Stimulated activated memory B cell treated with anti-CD40 and anti-IgM and Interleukin-4, amounts not matched to agents 10 μg/mL and 1 μg/mL and 100 μg/mL, for 72 hours (primary cell): ENCODE data around the gene ARGLU1.

Source experiments
- ATAC-seq: fragments of 150-1000 bp; cut with Tn5 transposase; 2 replicates; pipeline ENCODE4 v1.10.0; 2021
- H3K27ac Mint-ChIP-seq: one replicate; pipeline ENCODE4 v1.8.0; 2022; ENCODE audit warnings: mild to moderate bottlenecking, mixed read lengths
- H3K27me3 Mint-ChIP-seq: one replicate; pipeline ENCODE4 v1.8.0; 2022; ENCODE audit warnings: mixed read lengths
- H3K36me3 Mint-ChIP-seq: one replicate; pipeline ENCODE4 v1.8.0; 2022; ENCODE audit warnings: mixed read lengths
- H3K4me1 Mint-ChIP-seq: one replicate; pipeline ENCODE4 v1.8.0; 2022; ENCODE audit warnings: mixed read lengths
- H3K4me3 Mint-ChIP-seq: one replicate; pipeline ENCODE4 v1.8.0; 2022; ENCODE audit warnings: mild to moderate bottlenecking, moderate library complexity, mixed read lengths
- H3K9me3 Mint-ChIP-seq: one replicate; pipeline ENCODE4 v1.8.0; 2022; ENCODE audit warnings: mixed read lengths

Gene ARGLU1

DNA sequence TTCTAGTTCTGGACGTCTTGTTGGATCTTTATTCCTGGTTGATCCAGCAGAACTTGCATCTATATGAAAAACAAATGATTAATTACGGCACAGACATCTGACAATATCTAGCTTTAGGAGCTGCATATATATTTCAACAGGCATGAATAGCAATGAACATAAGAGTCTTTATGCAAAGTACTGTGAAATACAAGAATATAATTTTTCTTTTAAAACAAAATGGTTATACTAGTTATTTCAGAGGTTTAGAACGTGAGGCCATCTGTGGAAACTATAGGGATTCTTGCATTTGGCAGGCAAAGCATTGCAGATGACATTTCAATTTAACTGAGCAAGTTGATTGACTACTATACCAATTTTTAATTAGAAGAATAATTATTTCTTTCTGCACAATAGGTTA is 73.0 kb downstream of the ARGLU1 start:
- no peaks in the 10 kb centered on the region for H3K36me3 Mint-ChIP-seq
- no peaks in the 10 kb centered on the region for H3K9me3 Mint-ChIP-seq
- no peak overlapping the region for H3K27ac Mint-ChIP-seq
- ATAC-seq = no peak
- H3K4me3 Mint-ChIP-seq = no peak overlapping the region
- H3K27me3 Mint-ChIP-seq = peaks cover 68% of the 10 kb centered on the region
- H3K4me1 Mint-ChIP-seq = peaks cover 32% of the 10 kb centered on the region

DNA sequence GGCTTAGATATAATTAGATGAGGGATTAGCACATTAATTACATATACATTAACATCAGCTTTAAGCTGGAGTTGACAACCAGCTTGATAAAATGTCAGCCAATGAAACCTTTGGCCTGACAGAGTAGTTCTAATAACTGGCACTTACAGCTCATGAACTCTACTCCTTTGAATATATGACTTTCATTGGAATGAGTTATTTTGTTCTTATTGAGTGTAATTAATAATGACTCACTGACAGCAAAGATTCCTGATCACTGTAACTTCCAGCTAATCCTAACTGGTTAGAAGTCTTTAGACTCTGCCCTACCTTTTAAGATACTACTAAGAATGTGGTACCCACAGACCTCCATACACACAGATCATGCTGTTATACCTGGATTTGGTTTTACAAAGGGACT is 73.4 kb downstream of the ARGLU1 start:
- Mint-ChIP-seq H3K27me3 (peaks cover 70% of the 10 kb centered on the region), H3K36me3 (no peaks in the 10 kb centered on the region)

DNA sequence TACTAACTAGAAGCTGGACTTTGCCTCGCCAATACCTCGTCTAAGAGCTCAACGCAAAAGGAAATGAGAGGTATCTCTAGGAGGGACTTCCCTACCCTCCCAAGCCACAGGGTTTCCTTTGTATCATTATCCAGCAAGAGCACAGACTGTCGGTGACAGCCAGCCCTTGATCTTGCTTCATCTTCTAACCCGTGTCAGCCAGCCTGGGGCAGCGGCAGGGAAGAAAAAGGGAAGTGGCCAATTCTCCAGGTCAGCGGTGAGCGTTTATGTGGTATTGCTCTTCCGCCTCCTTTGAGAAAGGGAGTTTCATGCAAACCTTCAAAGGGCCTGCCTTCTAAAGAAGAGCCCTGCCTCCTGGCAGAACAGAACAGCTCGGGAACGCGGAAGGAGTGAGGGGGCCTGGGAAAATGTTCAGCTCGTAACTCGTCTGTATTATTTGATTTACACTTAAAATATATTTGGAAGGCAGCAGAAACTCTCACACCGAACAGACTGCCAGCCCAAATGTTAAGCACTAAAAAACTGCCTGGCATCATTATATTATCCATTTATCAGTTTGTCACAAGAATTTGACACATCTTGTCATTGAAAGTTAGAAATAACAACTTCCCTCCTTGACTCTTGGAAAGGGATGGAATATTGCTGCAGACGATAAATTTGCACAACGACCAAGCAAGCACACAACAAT is 74.3 kb downstream of the ARGLU1 start:
- Mint-ChIP-seq H3K4me3 (no peak overlapping the region), H3K27ac (no peak overlapping the region), H3K27me3 (peaks cover 69% of the 10 kb centered on the region), H3K36me3 (no peaks in the 10 kb centered on the region), H3K9me3 (no peaks in the 10 kb centered on the region), H3K4me1 (peaks cover 32% of the 10 kb centered on the region)
- peak; percentile 78 for ATAC-seq

More for the DNA sequence above, 73.4 kb downstream of the ARGLU1 start:
- Mint-ChIP-seq H3K4me1 (peaks cover 32% of the 10 kb centered on the region), H3K4me3 (no peak overlapping the region), H3K27ac (no peak overlapping the region), H3K9me3 (no peaks in the 10 kb centered on the region)
- no peak for ATAC-seq

DNA sequence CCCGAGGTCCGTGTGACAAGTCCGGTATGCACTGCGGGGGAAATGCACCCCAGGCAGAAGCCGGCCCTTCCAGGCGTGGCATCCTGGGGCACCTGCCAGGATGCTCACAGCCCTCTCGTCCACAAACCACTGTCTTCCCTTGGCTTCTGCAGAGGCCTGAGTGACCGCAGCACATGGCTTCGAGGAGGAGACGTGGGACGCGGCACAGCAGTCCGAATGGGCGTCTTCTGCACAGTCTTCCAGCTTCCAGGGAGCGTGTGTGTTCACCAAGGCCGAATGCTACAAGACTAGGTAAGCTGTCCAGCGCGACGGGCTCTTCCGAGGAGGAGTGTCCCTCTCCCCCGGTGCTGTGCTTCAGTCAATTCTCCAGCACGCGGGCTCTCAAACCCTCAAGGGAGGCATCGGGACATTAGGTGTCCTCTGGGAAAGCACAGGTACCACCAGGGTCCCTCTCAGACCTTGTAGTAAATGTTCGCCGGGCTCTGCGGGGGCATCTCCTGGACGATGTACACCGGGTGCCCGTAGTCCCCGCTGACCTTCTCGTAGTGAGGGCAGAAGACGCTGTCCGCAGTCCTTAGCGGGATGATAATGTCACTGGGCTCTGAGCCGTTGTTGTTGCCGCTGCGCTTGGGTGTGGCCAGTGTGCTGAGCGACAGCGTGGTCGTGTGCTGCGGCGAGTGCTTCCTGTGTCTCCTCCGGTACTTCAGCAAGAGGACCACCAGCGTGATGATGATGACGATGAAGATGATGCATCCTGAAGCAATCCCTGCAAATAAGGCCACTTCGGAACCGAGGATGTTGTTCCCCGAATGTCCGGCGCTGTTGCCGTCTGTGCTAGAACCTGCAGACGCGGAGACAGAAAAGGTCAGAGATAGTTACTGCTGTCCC is 75.1 kb downstream of the ARGLU1 start:
- H3K36me3 Mint-ChIP-seq = no peaks in the 10 kb centered on the region
- H3K9me3 Mint-ChIP-seq = no peaks in the 10 kb centered on the region
- no peak overlapping the region for H3K27ac Mint-ChIP-seq
- no peak overlapping the region for H3K4me3 Mint-ChIP-seq
- peaks cover 27% of the 10 kb centered on the region for H3K4me1 Mint-ChIP-seq
- peaks cover 66% of the 10 kb centered on the region for H3K27me3 Mint-ChIP-seq
- no peak for ATAC-seq

DNA sequence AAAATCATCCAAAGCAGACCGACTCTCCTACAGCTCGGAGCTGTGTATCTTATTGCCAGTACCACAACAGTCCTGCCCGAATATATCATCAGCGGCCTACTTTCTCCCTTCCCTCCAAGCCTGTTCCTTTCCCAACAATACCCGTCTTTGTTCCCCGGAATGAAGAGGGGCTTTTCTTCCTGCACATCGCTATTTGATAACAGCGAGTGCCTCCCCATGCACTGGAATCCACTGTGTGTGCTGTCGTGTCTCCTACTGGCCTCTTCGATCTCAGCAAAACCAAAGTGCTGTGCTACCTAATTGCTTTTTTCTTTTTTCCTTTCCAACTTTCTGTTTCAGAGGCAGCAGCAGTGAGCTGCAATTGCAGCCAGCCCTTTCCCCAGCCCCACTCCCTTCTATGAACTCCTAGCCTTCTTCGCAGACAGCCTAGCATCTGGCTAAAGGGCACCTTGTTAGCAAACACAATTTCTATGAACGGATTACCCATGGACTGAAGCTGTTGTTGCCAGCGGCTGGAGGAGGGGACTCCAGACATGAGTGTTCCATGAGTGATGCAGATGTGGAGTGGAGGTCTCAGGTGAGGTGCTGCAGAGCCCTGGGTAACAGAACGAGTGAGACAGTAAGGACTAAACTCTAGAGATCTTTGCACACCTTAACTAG is 75.9 kb downstream of the ARGLU1 start:
- Mint-ChIP-seq H3K36me3 (no peaks in the 10 kb centered on the region), H3K4me3 (no peak overlapping the region), H3K27ac (no peak overlapping the region), H3K9me3 (no peaks in the 10 kb centered on the region), H3K27me3 (peaks cover 67% of the 10 kb centered on the region), H3K4me1 (peaks cover 26% of the 10 kb centered on the region)
- ATAC-seq = no peak
